Neuronal stem cell (in vitro differentiated cells): Measurements from ENCODE around the gene PSG11.
"Not testable (repeated sequence)": the region's sequence is repeated elsewhere in the genome, so short reads cannot be mapped to it uniquely, and the experiment has no call there.

Experiments used
- DNase-seq: peaks from one replicate; pipeline ENCODE4 v3.0.0-alpha.2; 2013; ENCODE audit warnings: low spot score
- H2AFZ ChIP-seq: one replicate; pipeline ENCODE4 v1.6.1; 2013; ENCODE audit warnings: mild to moderate bottlenecking, low read length, inconsistent platforms
- H2AK5ac ChIP-seq: 2 replicates; pipeline ENCODE4 v1.6.1; 2013; ENCODE audit warnings: low read depth, mild to moderate bottlenecking, inconsistent platforms, low read length, moderate library complexity, mixed read lengths
- H2BK120ac ChIP-seq: 2 replicates; pipeline ENCODE4 v1.6.1; 2013; ENCODE audit warnings: low read depth, mild to moderate bottlenecking, inconsistent platforms, low read length, moderate library complexity, mixed read lengths
- H2BK12ac ChIP-seq: one replicate; pipeline ENCODE4 v1.6.1; 2013; ENCODE audit warnings: low read length, inconsistent platforms
- H2BK15ac ChIP-seq: 2 replicates; pipeline ENCODE4 v1.6.1; 2013; ENCODE audit warnings: mild to moderate bottlenecking, low read length, inconsistent platforms, mixed read lengths
- H2BK5ac ChIP-seq: one replicate; pipeline ENCODE4 v1.6.1; 2013; ENCODE audit warnings: inconsistent platforms, mild to moderate bottlenecking, low read length, moderate library complexity
- H3K14ac ChIP-seq: one replicate; pipeline ENCODE4 v1.6.1; 2013; ENCODE audit warnings: low read length, inconsistent platforms
- H3K18ac ChIP-seq: 2 replicates; pipeline ENCODE4 v1.6.1; 2013; ENCODE audit warnings: low read length, inconsistent platforms
- H3K23ac ChIP-seq: 2 replicates; pipeline ENCODE4 v1.6.1; 2013; ENCODE audit warnings: low read depth, mild to moderate bottlenecking, mixed read lengths, low read length, inconsistent platforms; ENCODE audit not compliant: poor library complexity
- H3K27ac ChIP-seq: replicated peaks from 3 replicates; pipeline ENCODE4 v1.5.1; 2013; ENCODE audit warnings: low read length, inconsistent platforms
- H3K27me3 ChIP-seq, 3 experiments: 2 replicates each; pipeline ENCODE4 v1.6.1; 2013; ENCODE audit warnings: low read length in 3 of 3, mild to moderate bottlenecking in 2 of 3, inconsistent platforms in 1 of 3, low read depth in 1 of 3, mixed read lengths in 1 of 3, moderate library complexity in 1 of 3; ENCODE audit not compliant: control insufficient read depth in 3 of 3, insufficient read depth in 3 of 3
- H3K36me3 ChIP-seq, 2 donors: replicated peaks in 1 of 2; 2 replicates each; pipeline ENCODE4 v1.6.1; 2013; ENCODE audit warnings: low read length in 2 of 2; ENCODE audit not compliant: control insufficient read depth in 2 of 2, insufficient read depth in 2 of 2
- H3K4ac ChIP-seq: 2 replicates; pipeline ENCODE4 v1.6.1; 2013; ENCODE audit warnings: inconsistent platforms, mild to moderate bottlenecking, low read length, moderate library complexity
- H3K4me1 ChIP-seq, 2 donors: 1 replicate in 1 of 2; 2 replicates in 1 of 2; pipeline ENCODE4 v1.6.1; 2013; ENCODE audit warnings: low read length in 2 of 2, low read depth in 1 of 2; ENCODE audit not compliant: control insufficient read depth in 2 of 2, insufficient read depth in 1 of 2
- H3K4me2 ChIP-seq: one replicate; pipeline ENCODE4 v1.6.1; 2013; ENCODE audit warnings: mild to moderate bottlenecking, low read length, inconsistent platforms; ENCODE audit not compliant: insufficient read depth, poor library complexity, severe bottlenecking
- H3K4me3 ChIP-seq, 2 donors: 2 replicates each; pipeline ENCODE4 v1.5.1; 2013; ENCODE audit warnings: low read length in 2 of 2, mild to moderate bottlenecking in 2 of 2, inconsistent platforms in 1 of 2, moderate library complexity in 1 of 2
- H3K79me1 ChIP-seq: one replicate; pipeline ENCODE4 v1.6.1; 2013; ENCODE audit warnings: low read depth, mild to moderate bottlenecking, inconsistent platforms, low read length, moderate library complexity
- H3K9ac ChIP-seq: one replicate; pipeline ENCODE4 v1.6.1; 2013; ENCODE audit warnings: mild to moderate bottlenecking, low read depth, low read length, inconsistent platforms; ENCODE audit not compliant: poor library complexity
- H3K9me3 ChIP-seq, 2 donors: replicated peaks in 1 of 2; 2 replicates each; pipeline versions ENCODE3 to v1.6.1; 2013; ENCODE audit warnings: low read length in 2 of 2, mild to moderate bottlenecking in 2 of 2, inconsistent platforms in 1 of 2, low read depth in 1 of 2, mixed read lengths in 1 of 2, moderate library complexity in 1 of 2; ENCODE audit not compliant: control insufficient read depth in 2 of 2, insufficient read depth in 1 of 2
- H4K8ac ChIP-seq: one replicate; pipeline ENCODE4 v1.6.1; 2013; ENCODE audit warnings: low read depth, mild to moderate bottlenecking, inconsistent platforms, low read length, moderate library complexity
- H4K91ac ChIP-seq: one replicate; pipeline ENCODE4 v1.6.1; 2013; ENCODE audit warnings: low read length, low read depth, mild to moderate bottlenecking, inconsistent platforms; ENCODE audit not compliant: poor library complexity
- WGBS, 2 donors: extraction: QIAGEN DNeasy Blood & Tissue Kit; methylation state at CpG; one replicate each; pipeline ENCODE4 v1.1.7; 2013; ENCODE audit warnings: missing lambda C conversion rate in 2 of 2, mixed read lengths in 1 of 2; ENCODE audit not compliant: insufficient read length in 2 of 2, insufficient replicate concordance in 1 of 2; ENCODE audit errors: extremely low coverage in 2 of 2; 5-methylcytosine and 5-hydroxymethylcytosine counted together

The PSG11 gene

GRCh38 chr19:43059482-43059881 lies 33.2 kb upstream of the PSG11 start:
- H3K9ac ChIP-seq, H3K14ac ChIP-seq, H3K23ac ChIP-seq, DNase-seq, H4K8ac ChIP-seq, H3K4me3 ChIP-seq, H3K36me3 ChIP-seq, H3K4ac ChIP-seq, H2BK15ac ChIP-seq, H2BK5ac ChIP-seq, H4K91ac ChIP-seq, H2AK5ac ChIP-seq, H2BK120ac ChIP-seq, H3K27me3 ChIP-seq, H3K27ac ChIP-seq, H3K18ac ChIP-seq, H3K9me3 ChIP-seq, H2BK12ac ChIP-seq, H2AFZ ChIP-seq, H3K79me1 ChIP-seq, H3K4me1 ChIP-seq, H3K4me2 ChIP-seq: not testable (repeated sequence)
- WGBS, 2 donors: no CpG with 5 or more reads among the region's 2 CpGs

DNA sequence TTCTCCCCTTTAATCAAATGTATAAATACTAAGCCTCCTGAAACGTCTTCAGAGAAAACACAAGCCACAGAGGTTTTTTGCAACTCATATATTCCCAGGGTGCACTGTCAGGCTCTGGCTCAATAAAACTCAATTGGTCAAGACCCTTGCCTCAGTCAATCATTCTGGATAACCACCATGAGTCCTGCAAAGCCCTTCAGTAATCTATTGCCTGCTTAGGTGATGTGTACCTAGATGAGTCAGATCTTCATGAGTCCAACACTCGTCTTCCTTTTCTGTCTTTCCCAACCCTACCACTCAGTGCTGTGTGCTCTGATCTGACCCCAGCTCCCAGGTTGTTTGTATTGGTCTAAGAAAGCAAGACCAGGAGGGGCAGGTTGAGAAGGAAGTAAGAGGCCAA lies 32.2 kb upstream of the PSG11 start:
- not testable (repeated sequence) for H3K36me3 ChIP-seq, DNase-seq, H2AFZ ChIP-seq, H2BK120ac ChIP-seq, H3K9ac ChIP-seq, H2BK15ac ChIP-seq, H4K8ac ChIP-seq, H3K23ac ChIP-seq, H2BK5ac ChIP-seq, H2AK5ac ChIP-seq, H3K4me3 ChIP-seq, H3K27me3 ChIP-seq, H3K79me1 ChIP-seq, H3K4ac ChIP-seq, H3K4me1 ChIP-seq, H3K14ac ChIP-seq, H4K91ac ChIP-seq, H3K27ac ChIP-seq, H3K4me2 ChIP-seq, H2BK12ac ChIP-seq, H3K18ac ChIP-seq, H3K9me3 ChIP-seq
- WGBS, 2 donors: no CpG with 5 or more reads among the region's 2 CpGs

DNA sequence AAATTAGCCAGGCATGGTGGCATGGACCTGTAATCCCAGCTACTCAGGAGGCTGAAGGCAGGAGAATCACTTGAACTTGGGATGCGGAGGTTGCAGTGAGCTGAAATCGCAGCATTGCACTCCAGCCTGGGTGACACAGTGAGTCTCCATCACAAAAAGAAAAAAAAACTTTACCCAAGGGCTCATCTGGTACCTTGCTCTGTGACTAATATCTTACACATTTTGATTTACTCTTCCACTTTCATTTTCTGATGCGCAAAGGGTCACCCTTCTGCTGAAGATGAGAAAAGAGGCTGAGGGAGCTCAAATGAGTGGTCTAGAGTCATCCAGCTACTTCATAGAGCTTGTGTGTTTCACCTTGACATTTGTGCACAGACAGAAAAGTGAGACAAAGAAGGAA lies 21.7 kb upstream of the PSG11 start:
- not testable (repeated sequence) for H3K18ac ChIP-seq, H3K23ac ChIP-seq, H3K79me1 ChIP-seq, H4K8ac ChIP-seq, H3K36me3 ChIP-seq, H2BK15ac ChIP-seq, H3K27ac ChIP-seq, H3K9me3 ChIP-seq, H4K91ac ChIP-seq, H2BK120ac ChIP-seq, H2AK5ac ChIP-seq, H3K4me2 ChIP-seq, DNase-seq, H2BK5ac ChIP-seq, H2AFZ ChIP-seq, H2BK12ac ChIP-seq, H3K14ac ChIP-seq, H3K4me3 ChIP-seq, H3K27me3 ChIP-seq, H3K9ac ChIP-seq, H3K4ac ChIP-seq, H3K4me1 ChIP-seq
- WGBS, 2 donors: no CpG with 5 or more reads among the region's 3 CpGs

GRCh38 chr19:43046578-43046977 lies 20.3 kb upstream of the PSG11 start:
- not testable (repeated sequence) for H2AFZ ChIP-seq, H3K9ac ChIP-seq, H3K36me3 ChIP-seq, H3K18ac ChIP-seq, H3K79me1 ChIP-seq, DNase-seq, H2AK5ac ChIP-seq, H2BK5ac ChIP-seq, H3K14ac ChIP-seq, H3K4ac ChIP-seq, H4K8ac ChIP-seq, H3K4me3 ChIP-seq, H2BK120ac ChIP-seq, H4K91ac ChIP-seq, H3K27ac ChIP-seq, H2BK12ac ChIP-seq, H3K9me3 ChIP-seq, H3K4me1 ChIP-seq, H3K23ac ChIP-seq, H3K27me3 ChIP-seq, H3K4me2 ChIP-seq, H2BK15ac ChIP-seq
- WGBS, 2 donors: no CpG with 5 or more reads among the region's 2 CpGs
